Measurements from ENCODE around the gene STIM2.

The STIM2 gene

GRCh38 chr4:26878794-26879391, 18.3 kb downstream of the STIM2 start:
- no peak for TF ChIP-seq CTCF (conservative IDR thresholded peaks at IDR 0.05)
- no peak for TF ChIP-seq ZFX (IDR thresholded peaks at IDR 0.05)
- H3K27ac ChIP-seq, result no peak overlapping the region

- TF ChIP-seq ZFX (IDR thresholded peaks at IDR 0.05) (no peak), CTCF (conservative IDR thresholded peaks at IDR 0.05) (no peak)
- no peak overlapping the region for H3K27ac ChIP-seq
Observed at GRCh38 chr4:26879805-26880204, 19.2 kb downstream of the STIM2 start.

GRCh38 chr4:26884026-26884425, 23.4 kb downstream of the STIM2 start:
- TF ChIP-seq CTCF (conservative IDR thresholded peaks at IDR 0.05), result no peak
- no peak overlapping the region for H3K27ac ChIP-seq

GRCh38 chr4:26884486-26884988, 23.9 kb downstream of the STIM2 start:
- no peak for TF ChIP-seq CTCF (conservative IDR thresholded peaks at IDR 0.05)
- H3K27ac ChIP-seq, result no peak overlapping the region

GRCh38 chr4:26885912-26886274, 25.3 kb downstream of the STIM2 start:
- no peak for TF ChIP-seq CTCF (conservative IDR thresholded peaks at IDR 0.05)
- no peak for TF ChIP-seq ZFX (IDR thresholded peaks at IDR 0.05)
- H3K27ac ChIP-seq, result no peak overlapping the region

- H3K27ac ChIP-seq, result no peak overlapping the region
- TF ChIP-seq CTCF (conservative IDR thresholded peaks at IDR 0.05) (no peak), ZFX (IDR thresholded peaks at IDR 0.05) (no peak)
Observed at GRCh38 chr4:26887143-26887542, 26.5 kb downstream of the STIM2 start.

- TF ChIP-seq ZFX (IDR thresholded peaks at IDR 0.05) (no peak), CTCF (conservative IDR thresholded peaks at IDR 0.05) (no peak)
- no peak overlapping the region for H3K27ac ChIP-seq
Observed at GRCh38 chr4:26887809-26888208, 27.2 kb downstream of the STIM2 start.

Data from C4-2B (cell line).